Activated CD4-positive, alpha-beta memory T cell treated with anti-CD3 and anti-CD28 coated beads for 36 hours (primary cell): ENCODE measurements around the gene STRA6. TPM values are rescaled to one million over a fixed set of nuclear protein-coding genes. Genes with fewer than 3 reads are reported as not detected.

Source experiments
- total RNA-seq, 2 experiments: library from RNA; stranded (reverse); gene quantifications; one replicate each; pipeline ENCODE4 v1.2.3, GENCODE V29; 2021

Gene STRA6
- total RNA-seq, 2 experiments from 2014 or later: not detected

Other genes starting within 250 kb of the STRA6 start
- gene STOML1, start 210.5 kb downstream of the STRA6 start, total RNA-seq: 10 to 100 TPM in 1 of 2 experiments, 1 to 10 TPM in 1; 7.1 to 10.1 TPM
- 10 to 100 TPM; 67.6 to 69.8 TPM for gene PML, start 208.1 kb downstream of the STRA6 start, total RNA-seq
- not detected for gene GOLGA6A, start 120.2 kb downstream of the STRA6 start, total RNA-seq
- not detected for gene ISLR2, start 72.2 kb downstream of the STRA6 start, total RNA-seq
- not detected for gene ISLR, start 29.1 kb downstream of the STRA6 start, total RNA-seq
- gene CCDC33, start 33.5 kb upstream of the STRA6 start, total RNA-seq: not detected
- gene CYP11A1, start 164.9 kb upstream of the STRA6 start, total RNA-seq: under 1 TPM in 1 of 2 experiments, not detected in 1; 0.29 TPM
- 10 to 100 TPM; 65.9 to 68.4 TPM for gene SEMA7A, start 231.2 kb upstream of the STRA6 start, total RNA-seq